ENCODE results near the gene RARS2.

DNA sequence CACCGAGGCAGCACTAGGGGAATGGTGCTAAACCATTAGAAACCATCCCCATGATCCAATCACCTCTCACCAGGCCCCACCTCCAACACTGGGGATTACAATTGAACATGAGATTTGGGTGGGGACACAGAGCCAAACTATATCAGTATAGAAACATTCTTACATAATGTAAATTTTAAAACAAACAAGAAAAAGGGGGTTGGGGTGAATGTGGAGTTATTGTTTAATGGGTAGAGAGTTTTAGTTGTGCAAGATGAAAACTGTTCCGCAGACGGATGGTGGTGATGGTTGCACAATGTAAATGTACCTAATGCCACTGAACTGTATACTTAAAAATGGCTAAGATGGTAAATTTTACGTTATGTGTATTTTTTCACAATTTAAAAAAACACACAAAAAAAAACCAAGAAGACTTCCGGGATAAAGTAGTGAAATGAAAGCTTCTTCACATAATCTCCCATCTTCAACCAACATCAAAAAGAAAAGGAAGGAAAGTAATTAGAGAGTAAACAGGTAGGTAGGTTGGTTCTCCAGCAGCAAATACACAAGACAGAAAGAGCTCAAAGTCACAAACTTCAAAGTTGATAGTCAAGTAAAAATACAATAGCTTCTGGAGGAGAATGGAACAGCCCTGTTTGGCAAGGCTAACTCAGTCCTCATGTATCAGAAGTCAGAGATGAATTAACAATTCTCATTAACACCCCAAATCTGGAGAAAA, 16.3 kb downstream of the RARS2 start:
- TF ChIP-seq KLF9 (tag by site-specific recombination; IDR thresholded peaks at IDR 0.05; ENCODE audit: low read depth) (no peak), SP3 (tag by site-specific recombination; IDR thresholded peaks at IDR 0.05) (no peak), REPIN1 (tag by site-specific recombination; IDR thresholded peaks at IDR 0.05; ENCODE audit: low read depth) (no peak), SCRT2 (tag by site-specific recombination; IDR thresholded peaks at IDR 0.05) (no peak), ZBTB20 (tag by site-specific recombination; IDR thresholded peaks at IDR 0.05) (no peak), TCF7L2 (IDR thresholded peaks at IDR 0.05; ENCODE audit: borderline replicate concordance, low read depth, low read length) (no peak)
- TF ChIP-seq, protein P1, sequence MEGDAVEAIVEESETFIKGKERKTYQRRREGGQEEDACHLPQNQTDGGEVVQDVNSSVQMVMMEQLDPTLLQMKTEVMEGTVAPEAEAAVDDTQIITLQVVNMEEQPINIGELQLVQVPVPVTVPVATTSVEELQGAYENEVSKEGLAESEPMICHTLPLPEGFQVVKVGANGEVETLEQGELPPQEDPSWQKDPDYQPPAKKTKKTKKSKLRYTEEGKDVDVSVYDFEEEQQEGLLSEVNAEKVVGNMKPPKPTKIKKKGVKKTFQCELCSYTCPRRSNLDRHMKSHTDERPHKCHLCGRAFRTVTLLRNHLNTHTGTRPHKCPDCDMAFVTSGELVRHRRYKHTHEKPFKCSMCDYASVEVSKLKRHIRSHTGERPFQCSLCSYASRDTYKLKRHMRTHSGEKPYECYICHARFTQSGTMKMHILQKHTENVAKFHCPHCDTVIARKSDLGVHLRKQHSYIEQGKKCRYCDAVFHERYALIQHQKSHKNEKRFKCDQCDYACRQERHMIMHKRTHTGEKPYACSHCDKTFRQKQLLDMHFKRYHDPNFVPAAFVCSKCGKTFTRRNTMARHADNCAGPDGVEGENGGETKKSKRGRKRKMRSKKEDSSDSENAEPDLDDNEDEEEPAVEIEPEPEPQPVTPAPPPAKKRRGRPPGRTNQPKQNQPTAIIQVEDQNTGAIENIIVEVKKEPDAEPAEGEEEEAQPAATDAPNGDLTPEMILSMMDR (tag by site-specific recombination; IDR thresholded peaks at IDR 0.05), result no peak
- TF ChIP-seq, protein P2, sequence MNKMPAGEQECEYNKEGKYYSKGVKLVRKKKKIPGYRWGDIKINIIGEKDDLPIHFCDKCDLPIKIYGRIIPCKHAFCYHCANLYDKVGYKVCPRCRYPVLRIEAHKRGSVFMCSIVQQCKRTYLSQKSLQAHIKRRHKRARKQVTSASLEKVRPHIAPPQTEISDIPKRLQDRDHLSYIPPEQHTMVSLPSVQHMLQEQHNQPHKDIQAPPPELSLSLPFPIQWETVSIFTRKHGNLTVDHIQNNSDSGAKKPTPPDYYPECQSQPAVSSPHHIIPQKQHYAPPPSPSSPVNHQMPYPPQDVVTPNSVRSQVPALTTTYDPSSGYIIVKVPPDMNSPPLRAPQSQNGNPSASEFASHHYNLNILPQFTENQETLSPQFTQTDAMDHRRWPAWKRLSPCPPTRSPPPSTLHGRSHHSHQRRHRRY (tag by site-specific recombination; IDR thresholded peaks at IDR 0.05), result no peak
- TF ChIP-seq, protein P3, sequence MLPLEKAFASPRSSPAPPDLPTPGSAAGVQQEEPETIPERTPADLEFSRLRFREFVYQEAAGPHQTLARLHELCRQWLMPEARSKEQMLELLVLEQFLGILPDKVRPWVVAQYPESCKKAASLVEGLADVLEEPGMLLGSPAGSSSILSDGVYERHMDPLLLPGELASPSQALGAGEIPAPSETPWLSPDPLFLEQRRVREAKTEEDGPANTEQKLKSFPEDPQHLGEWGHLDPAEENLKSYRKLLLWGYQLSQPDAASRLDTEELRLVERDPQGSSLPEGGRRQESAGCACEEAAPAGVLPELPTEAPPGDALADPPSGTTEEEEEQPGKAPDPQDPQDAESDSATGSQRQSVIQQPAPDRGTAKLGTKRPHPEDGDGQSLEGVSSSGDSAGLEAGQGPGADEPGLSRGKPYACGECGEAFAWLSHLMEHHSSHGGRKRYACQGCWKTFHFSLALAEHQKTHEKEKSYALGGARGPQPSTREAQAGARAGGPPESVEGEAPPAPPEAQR (tag by site-specific recombination; IDR thresholded peaks at IDR 0.05), result no peak
